Nephron (organoid): ENCODE data around the gene SPATS1.

Source experiments
- H3K27ac Mint-ChIP-seq, 3 experiments: 2 replicates each; pipeline ENCODE4 v1.8.0; 2020; ENCODE audit warnings: mixed read lengths in 3 of 3, mild to moderate bottlenecking in 2 of 3, moderate library complexity in 1 of 3
- H3K27me3 Mint-ChIP-seq: 2 replicates; pipeline ENCODE4 v1.8.0; 2021; ENCODE audit warnings: low read depth, mild to moderate bottlenecking, moderate library complexity, mixed read lengths
- H3K36me3 Mint-ChIP-seq: 2 replicates; pipeline ENCODE4 v1.8.0; 2020; ENCODE audit warnings: low read depth, mixed read lengths
- H3K4me1 Mint-ChIP-seq: 2 replicates; pipeline ENCODE4 v1.8.0; 2020; ENCODE audit warnings: mixed read lengths
- H3K4me3 Mint-ChIP-seq, 3 experiments: 2 replicates each; pipeline ENCODE4 v1.8.0; 2020; ENCODE audit warnings: mild to moderate bottlenecking in 3 of 3, mixed read lengths in 3 of 3, moderate library complexity in 2 of 3
- H3K9me3 Mint-ChIP-seq: 2 replicates; pipeline ENCODE4 v1.8.0; 2020; ENCODE audit warnings: mixed read lengths
- CTCF ChIP-seq, 3 experiments: fragments of 200-600 bp; sonication (generic); IDR thresholded peaks; one replicate each; pipeline ENCODE4 v1.5.0; 2021; ENCODE audit warnings: antibody characterized with exemption in 3 of 3; ENCODE audit not compliant: unreplicated experiment in 3 of 3

Gene SPATS1

GRCh38 chr6:44390158-44390683 is 47.8 kb downstream of the SPATS1 start:
- Mint-ChIP-seq H3K27ac (peak overlapping the region in 1 of 3 experiments; percentile 62), H3K4me3 (peak overlapping the region; percentile 55 to 98 (median 98)), H3K27me3 (no peaks in the 10 kb centered on the region), H3K36me3 (peaks cover 50% of the 10 kb centered on the region), H3K9me3 (no peaks in the 10 kb centered on the region), H3K4me1 (peaks cover 36% of the 10 kb centered on the region)
- no peak for TF ChIP-seq CTCF (IDR thresholded peaks at IDR 0.05; ENCODE audit: unreplicated experiment in 3 of 3)
